GM12878 (cell line): ENCODE measurements around the gene PITPNM3.

Source experiments
- BRCA1 ChIP-seq: IDR thresholded peaks from 2 replicates; pipeline ENCODE4 v1.6.1; 2011; ENCODE audit warnings: low read depth, low read length, improper control_type of control experiment
- EGR1 ChIP-seq, 2 experiments: IDR thresholded peaks; 1 replicate in 1 of 2; 2 replicates in 1 of 2; pipeline ENCODE4 v1.6.1; 2011 to 2012; ENCODE audit warnings: low read depth in 2 of 2, low read length in 2 of 2, borderline replicate concordance in 1 of 2, mild to moderate bottlenecking in 1 of 2, moderate library complexity in 1 of 2
- EP300 ChIP-seq, 2 experiments: fragments of 150-350 bp in 1 of 2; IDR thresholded peaks; 2 replicates each; pipeline ENCODE4 v1.6.1; 2011 to 2012; ENCODE audit warnings: low read depth in 2 of 2, low read length in 2 of 2, borderline replicate concordance in 1 of 2, improper control_type of control experiment in 1 of 2, inconsistent platforms in 1 of 2; ENCODE audit not compliant: control insufficient read depth in 1 of 2
- ETV6 ChIP-seq, 2 experiments: fragments of 450-650 bp in 1 of 2; IDR thresholded peaks in 1 of 2; conservative IDR thresholded peaks in 1 of 2; 2 replicates each; pipeline ENCODE4 v1.6.1; 2014; ENCODE audit warnings: antibody characterized with exemption in 1 of 2, borderline replicate concordance in 1 of 2, low read depth in 1 of 2, mild to moderate bottlenecking in 1 of 2, moderate library complexity in 1 of 2
- FOXM1 ChIP-seq: IDR thresholded peaks from 2 replicates; pipeline ENCODE4 v1.6.1; 2012; ENCODE audit warnings: low read depth, mild to moderate bottlenecking, inconsistent platforms, low read length, moderate library complexity
- JUND ChIP-seq: IDR thresholded peaks from 2 replicates; pipeline ENCODE4 v1.6.1; 2012; ENCODE audit warnings: low read depth, mild to moderate bottlenecking, low read length, improper control_type of control experiment, moderate library complexity
- NRF1 ChIP-seq: conservative IDR thresholded peaks from 2 replicates; pipeline ENCODE4 v1.6.1; 2011; ENCODE audit warnings: mild to moderate bottlenecking, low read depth, low read length, improper control_type of control experiment
- POLR2A ChIP-seq: IDR thresholded peaks from 2 replicates; pipeline ENCODE4 v1.6.1; 2011; ENCODE audit warnings: low read depth, mild to moderate bottlenecking, low read length
- POLR2AphosphoS5 ChIP-seq: IDR thresholded peaks from 2 replicates; pipeline ENCODE4 v1.6.1; 2011; ENCODE audit warnings: mild to moderate bottlenecking, low read length, inconsistent platforms
- SUPT20H ChIP-seq: IDR thresholded peaks from 2 replicates; pipeline ENCODE4 v1.6.1; 2011; ENCODE audit warnings: low read depth, mild to moderate bottlenecking, low read length, moderate library complexity, borderline replicate concordance; ENCODE audit not compliant: control insufficient read depth
- TF ChIP-seq, protein P1 (sequence below), 3 experiments: IDR thresholded peaks in 2 of 3; conservative IDR thresholded peaks in 1 of 3; 2 replicates each; pipeline ENCODE4 v1.5.1; 2011; ENCODE audit warnings: low read depth in 3 of 3, low read length in 3 of 3, mild to moderate bottlenecking in 3 of 3, control low read depth in 2 of 3, moderate library complexity in 2 of 3, inconsistent platforms in 1 of 3, mixed read lengths in 1 of 3; ENCODE audit not compliant: control insufficient read depth in 2 of 3, insufficient read depth in 1 of 3; ENCODE audit errors: extremely low read depth in 1 of 3
- TF ChIP-seq, protein P2 (sequence below): IDR thresholded peaks from 2 replicates; pipeline ENCODE4 v1.6.1; 2012; ENCODE audit warnings: mild to moderate bottlenecking, low read depth, low read length

DNA sequence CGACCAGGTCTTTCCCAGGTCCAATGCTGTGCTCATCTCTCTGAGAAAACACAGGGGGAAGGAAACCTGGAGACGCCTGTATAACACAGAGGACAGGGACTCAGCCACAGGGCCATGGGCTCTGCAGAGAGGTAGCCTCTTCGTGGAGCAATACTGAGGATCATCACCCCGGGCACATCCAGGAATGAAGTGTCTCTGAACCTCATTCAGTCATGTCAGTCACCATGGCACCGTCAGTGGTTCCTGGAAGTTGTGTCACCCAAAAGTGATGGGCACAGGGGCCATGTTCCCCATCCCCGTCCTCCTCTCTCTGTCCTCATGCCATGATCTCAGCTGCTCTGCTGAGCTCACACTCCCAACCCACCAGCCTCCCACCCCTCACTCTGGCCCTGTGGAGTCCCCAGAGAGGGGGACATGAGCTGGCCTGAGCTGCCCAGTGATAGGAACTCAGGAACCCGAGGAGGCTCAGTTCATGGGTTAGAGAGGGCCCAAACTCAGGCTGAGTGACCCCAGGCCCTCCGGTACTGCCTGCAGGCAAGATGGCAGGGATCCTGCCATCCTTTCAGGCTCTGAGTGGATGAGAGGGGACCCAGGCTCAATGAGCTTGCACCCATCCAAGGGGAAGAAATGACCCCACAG lies 53.4 kb downstream of the PITPNM3 start:
- TF ChIP-seq, protein P1, sequence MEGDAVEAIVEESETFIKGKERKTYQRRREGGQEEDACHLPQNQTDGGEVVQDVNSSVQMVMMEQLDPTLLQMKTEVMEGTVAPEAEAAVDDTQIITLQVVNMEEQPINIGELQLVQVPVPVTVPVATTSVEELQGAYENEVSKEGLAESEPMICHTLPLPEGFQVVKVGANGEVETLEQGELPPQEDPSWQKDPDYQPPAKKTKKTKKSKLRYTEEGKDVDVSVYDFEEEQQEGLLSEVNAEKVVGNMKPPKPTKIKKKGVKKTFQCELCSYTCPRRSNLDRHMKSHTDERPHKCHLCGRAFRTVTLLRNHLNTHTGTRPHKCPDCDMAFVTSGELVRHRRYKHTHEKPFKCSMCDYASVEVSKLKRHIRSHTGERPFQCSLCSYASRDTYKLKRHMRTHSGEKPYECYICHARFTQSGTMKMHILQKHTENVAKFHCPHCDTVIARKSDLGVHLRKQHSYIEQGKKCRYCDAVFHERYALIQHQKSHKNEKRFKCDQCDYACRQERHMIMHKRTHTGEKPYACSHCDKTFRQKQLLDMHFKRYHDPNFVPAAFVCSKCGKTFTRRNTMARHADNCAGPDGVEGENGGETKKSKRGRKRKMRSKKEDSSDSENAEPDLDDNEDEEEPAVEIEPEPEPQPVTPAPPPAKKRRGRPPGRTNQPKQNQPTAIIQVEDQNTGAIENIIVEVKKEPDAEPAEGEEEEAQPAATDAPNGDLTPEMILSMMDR (IDR thresholded peaks at IDR 0.05 in 2 of 3, conservative IDR thresholded peaks at IDR 0.05 in 1 of 3; ENCODE audit: control insufficient read depth in 2 of 3, extremely low read depth in 1 of 3, insufficient read depth in 1 of 3, low read depth in 3 of 3, low read length in 3 of 3), result no peak
- TF ChIP-seq POLR2A, result no peak
- no peak for TF ChIP-seq ETV6 (conservative IDR thresholded peaks at IDR 0.05 in 1 of 2, IDR thresholded peaks at IDR 0.05 in 1 of 2; ENCODE audit: borderline replicate concordance in 1 of 2, low read depth in 1 of 2)
- no peak for TF ChIP-seq FOXM1
- no peak for TF ChIP-seq JUND
- TF ChIP-seq EP300 (IDR thresholded peaks at IDR 0.05; ENCODE audit: borderline replicate concordance in 1 of 2, control insufficient read depth in 1 of 2, low read depth in 2 of 2, low read length in 2 of 2), result no peak
- TF ChIP-seq NRF1, result no peak
- no peak for TF ChIP-seq EGR1 (IDR thresholded peaks at IDR 0.05; ENCODE audit: borderline replicate concordance in 1 of 2, low read depth in 2 of 2, low read length in 2 of 2)
- TF ChIP-seq BRCA1, result no peak
- no peak for TF ChIP-seq POLR2AphosphoS5
- TF ChIP-seq SUPT20H, result no peak
- TF ChIP-seq, protein P2, sequence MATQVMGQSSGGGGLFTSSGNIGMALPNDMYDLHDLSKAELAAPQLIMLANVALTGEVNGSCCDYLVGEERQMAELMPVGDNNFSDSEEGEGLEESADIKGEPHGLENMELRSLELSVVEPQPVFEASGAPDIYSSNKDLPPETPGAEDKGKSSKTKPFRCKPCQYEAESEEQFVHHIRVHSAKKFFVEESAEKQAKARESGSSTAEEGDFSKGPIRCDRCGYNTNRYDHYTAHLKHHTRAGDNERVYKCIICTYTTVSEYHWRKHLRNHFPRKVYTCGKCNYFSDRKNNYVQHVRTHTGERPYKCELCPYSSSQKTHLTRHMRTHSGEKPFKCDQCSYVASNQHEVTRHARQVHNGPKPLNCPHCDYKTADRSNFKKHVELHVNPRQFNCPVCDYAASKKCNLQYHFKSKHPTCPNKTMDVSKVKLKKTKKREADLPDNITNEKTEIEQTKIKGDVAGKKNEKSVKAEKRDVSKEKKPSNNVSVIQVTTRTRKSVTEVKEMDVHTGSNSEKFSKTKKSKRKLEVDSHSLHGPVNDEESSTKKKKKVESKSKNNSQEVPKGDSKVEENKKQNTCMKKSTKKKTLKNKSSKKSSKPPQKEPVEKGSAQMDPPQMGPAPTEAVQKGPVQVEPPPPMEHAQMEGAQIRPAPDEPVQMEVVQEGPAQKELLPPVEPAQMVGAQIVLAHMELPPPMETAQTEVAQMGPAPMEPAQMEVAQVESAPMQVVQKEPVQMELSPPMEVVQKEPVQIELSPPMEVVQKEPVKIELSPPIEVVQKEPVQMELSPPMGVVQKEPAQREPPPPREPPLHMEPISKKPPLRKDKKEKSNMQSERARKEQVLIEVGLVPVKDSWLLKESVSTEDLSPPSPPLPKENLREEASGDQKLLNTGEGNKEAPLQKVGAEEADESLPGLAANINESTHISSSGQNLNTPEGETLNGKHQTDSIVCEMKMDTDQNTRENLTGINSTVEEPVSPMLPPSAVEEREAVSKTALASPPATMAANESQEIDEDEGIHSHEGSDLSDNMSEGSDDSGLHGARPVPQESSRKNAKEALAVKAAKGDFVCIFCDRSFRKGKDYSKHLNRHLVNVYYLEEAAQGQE, result no peak
